Measurements from ENCODE around the gene PPM1A. TPM values are rescaled to one million over a fixed set of nuclear protein-coding genes. Genes with fewer than 3 reads are reported as not detected.
A peak's percentile ranks its signal among the peaks of the same experiment; 100 is the strongest.

PPM1A gene
- polyA plus RNA-seq, 3 donors, result 64.2 to 82.6 (median 76.0) TPM

- no peak for DNase-seq (ENCODE audit: extremely low read depth in 1 of 11, low read depth in 9 of 11, low spot score in 4 of 11)
Measured at GRCh38 chr14:60217713-60218112, 31.3 kb upstream of the PPM1A start.

DNA sequence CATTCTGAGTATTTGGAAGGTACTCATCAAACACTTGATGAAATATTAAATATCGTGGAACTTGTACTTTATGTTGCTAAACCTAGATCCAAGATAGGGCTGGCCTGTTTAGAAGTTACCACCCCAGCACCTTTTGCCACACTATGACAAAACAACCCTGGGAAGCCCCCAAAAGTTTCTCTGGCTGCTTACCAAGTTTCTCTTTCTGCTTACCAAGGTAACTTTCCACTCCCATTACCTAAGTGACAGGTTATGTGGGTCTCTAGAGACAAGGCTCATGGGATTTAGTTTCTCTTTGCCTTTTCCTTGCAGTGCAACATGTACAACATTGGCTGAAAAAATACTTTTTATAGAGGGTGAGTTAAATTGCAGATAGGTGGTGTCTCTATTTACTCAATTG, 28.9 kb upstream of the PPM1A start:
- DNase-seq (ENCODE audit: extremely low read depth in 1 of 11, low read depth in 9 of 11, low spot score in 4 of 11), result no peak

DNA sequence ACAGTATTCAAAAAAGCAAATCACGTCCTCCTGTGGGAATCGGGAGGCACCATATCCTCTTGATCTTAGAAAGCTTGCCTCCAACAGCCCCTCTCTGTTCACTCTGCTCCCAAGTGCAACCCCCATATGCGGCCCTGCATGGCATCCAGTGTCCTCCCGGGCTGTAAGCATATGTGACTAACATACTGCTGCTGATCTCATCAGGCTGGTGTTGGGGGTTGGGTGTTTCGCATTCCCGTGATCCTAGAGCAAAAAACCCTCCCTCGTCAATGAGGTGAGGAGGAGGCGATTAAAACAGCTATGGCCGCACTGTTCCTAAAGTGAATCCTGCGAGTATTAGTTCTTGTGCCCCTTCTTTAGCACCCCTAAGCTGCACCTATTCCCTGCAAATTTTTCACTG, 28.1 kb upstream of the PPM1A start:
- no peak for DNase-seq (ENCODE audit: extremely low read depth in 1 of 11, low read depth in 9 of 11, low spot score in 4 of 11)

- no peak for DNase-seq (ENCODE audit: extremely low read depth in 1 of 11, low read depth in 9 of 11, low spot score in 4 of 11)
Measured at GRCh38 chr14:60221457-60221856, 27.6 kb upstream of the PPM1A start.

DNA sequence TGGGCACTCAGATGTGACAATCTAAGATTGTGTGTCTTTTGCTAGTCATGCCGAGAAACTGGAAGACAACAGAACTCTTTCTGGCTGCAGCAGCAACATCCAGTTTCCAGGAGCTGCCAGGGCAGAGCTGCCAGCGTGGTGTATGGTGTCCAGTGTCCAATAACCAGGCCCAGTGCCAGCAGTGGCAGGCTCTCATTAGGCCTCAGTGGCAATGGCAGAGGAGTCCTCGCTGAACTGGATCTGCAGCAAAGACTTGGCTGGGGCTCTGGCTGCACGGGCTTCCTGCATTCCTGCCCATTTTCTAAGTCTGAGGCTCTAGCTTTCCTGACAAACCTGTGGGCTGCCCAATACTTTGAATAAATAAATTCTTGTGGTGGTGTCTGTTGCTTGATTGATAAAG, 26.2 kb upstream of the PPM1A start:
- no peak for DNase-seq (ENCODE audit: extremely low read depth in 1 of 11, low read depth in 9 of 11, low spot score in 4 of 11)

- DNase-seq (ENCODE audit: extremely low read depth in 1 of 11, low read depth in 9 of 11, low spot score in 4 of 11), result no peak
Measured at GRCh38 chr14:60225265-60225664, 23.8 kb upstream of the PPM1A start.

GRCh38 chr14:60226298-60226697, 22.7 kb upstream of the PPM1A start:
- no peak for DNase-seq (ENCODE audit: extremely low read depth in 1 of 11, low read depth in 9 of 11, low spot score in 4 of 11)

DNA sequence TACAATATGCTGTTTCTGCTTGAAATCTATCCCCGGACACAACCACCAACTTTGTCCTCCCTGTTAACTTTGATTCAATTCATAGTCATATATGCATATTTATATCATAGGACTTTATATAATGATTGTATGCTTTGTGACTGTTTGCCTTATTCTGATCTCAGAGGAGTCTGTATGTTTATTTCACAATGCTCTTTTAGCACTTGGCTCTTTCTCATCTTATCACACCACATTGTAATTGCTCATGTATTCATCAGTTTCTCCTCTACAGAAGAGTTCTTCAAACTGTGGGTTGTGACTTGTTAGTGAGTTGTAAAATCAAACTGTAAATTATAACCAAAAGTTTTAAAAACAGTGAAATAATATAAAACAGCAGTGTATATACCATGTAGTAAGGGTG, 21.7 kb upstream of the PPM1A start:
- no peak for DNase-seq (ENCODE audit: extremely low read depth in 1 of 11, low read depth in 9 of 11, low spot score in 4 of 11)

GRCh38 chr14:60229614-60230013, 19.4 kb upstream of the PPM1A start:
- DNase-seq (ENCODE audit: extremely low read depth in 1 of 11, low read depth in 9 of 11, low spot score in 4 of 11), result no peak

DNA sequence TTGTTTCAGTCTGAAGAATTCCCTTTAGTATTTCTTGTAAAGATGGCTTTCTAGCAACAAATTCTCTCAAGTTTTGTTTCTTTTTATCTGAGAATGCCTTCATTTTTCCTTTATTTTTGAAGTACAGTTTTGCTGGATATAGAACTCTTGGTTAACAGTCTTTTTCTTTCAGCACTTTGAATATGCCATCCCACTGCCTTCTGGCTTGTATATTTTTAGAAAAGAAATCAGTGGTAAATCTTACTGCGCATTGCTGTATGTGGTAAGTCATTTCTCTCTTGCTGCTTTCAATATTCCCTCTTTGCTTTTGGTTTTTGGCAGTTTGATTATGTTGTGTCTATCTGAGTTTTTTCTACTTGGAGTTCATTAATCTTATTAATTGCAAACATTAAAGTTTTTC, 16.8 kb upstream of the PPM1A start:
- no peak for DNase-seq (ENCODE audit: extremely low read depth in 1 of 11, low read depth in 9 of 11, low spot score in 4 of 11)

DNA sequence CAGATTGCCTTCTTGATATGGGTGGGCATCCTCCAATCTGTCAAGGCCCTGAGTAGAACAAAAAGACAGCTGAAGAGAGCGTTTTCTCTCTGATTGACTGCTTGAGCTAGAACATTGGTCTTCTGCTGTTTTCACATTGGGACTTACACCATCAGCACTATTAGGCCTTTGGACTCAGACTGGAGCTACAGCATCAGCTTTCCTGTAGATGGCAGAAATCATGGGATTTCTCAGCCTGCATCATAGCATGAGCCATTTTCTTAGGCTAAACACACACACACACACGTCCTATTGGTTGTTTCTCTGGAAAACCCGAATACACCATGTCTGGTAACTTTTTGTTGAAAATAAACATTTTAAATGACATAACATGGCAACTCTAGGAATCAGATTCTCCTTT, 15.8 kb upstream of the PPM1A start:
- DNase-seq (ENCODE audit: extremely low read depth in 1 of 11, low read depth in 9 of 11, low spot score in 4 of 11), result no peak

DNA sequence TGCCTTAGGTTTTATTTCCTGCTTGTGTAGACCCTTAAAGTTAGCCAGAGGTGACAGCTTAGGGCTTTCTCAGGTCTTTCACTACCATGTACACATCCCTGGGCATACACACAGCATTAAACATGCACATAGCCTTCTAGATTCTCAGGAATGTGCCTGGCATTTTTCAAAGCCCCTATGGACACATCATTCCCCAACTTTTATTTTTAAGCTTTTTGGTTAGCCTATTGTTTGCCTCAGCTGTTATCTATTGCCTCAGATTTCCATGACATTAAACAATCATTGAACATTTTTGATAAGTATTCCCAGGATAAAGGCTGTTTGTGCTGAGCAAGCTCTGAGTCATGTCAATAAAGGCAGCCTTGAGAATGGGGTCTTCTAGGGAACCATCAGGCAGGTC, 15.1 kb upstream of the PPM1A start:
- DNase-seq (ENCODE audit: extremely low read depth in 1 of 11, low read depth in 9 of 11, low spot score in 4 of 11), result no peak

DNA sequence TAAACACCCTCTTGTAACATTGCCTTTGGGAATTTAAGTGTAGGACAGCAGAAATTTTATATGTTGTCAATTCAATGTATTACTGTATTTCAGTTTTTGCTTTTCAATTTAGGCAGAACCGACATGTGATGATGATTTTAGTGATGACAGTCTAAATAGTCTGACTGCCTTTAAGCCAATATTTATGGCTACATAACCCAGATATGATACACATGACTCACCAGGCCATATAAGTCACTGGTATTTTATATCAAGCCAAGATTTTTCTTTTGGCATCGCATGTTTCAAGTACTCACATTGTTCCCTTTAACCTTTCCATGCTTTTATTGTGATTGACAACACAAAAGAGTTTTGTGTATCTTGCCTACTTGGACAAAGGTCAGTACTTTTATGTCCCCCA, 13.6 kb upstream of the PPM1A start:
- DNase-seq (ENCODE audit: extremely low read depth in 1 of 11, low read depth in 9 of 11, low spot score in 4 of 11), result no peak

DNA sequence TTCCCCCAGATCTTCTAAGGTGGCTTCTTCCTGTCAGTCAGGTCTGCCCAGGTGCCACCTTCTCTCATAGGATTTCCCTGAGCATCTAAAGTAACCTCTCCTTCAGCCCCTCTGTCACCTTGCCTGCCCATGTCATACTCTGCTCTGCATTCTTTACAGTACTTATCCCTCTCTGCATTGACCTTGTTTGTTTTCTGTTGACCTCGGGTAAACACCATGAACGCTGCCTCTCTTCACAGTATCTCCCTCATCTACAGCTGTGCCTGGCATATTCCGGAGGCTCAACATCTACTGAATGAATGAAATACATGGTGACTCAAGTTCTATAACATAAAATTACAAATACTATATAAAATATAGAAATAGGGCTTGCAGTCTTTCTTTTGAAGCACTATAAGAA, 10.1 kb upstream of the PPM1A start:
- no peak for DNase-seq (ENCODE audit: extremely low read depth in 1 of 11, low read depth in 9 of 11, low spot score in 4 of 11)

GRCh38 chr14:60240139-60240856, 8.7 kb upstream of the PPM1A start:
- no peak for DNase-seq (ENCODE audit: extremely low read depth in 1 of 11, low read depth in 9 of 11, low spot score in 4 of 11)

DNA sequence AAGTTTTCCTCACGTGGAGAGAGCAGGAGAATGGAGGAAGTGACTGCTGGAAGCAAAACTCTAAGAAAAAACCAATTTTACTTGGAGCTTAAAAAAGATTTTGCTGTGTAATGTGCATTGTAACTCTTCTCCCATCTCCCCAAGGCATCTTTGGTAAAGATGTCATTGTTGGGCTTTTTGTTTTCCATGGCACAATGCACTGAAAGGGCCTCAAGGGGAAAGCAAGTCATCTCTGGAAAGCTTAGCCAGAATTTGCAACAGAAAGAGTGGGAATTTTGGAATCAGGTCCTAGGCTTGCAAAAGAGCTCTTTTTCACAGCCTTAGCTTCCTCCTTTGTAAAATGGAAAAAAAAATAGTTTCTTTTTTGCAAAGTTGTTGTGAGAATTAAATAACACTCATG, 7.9 kb upstream of the PPM1A start:
- no peak for DNase-seq (ENCODE audit: extremely low read depth in 1 of 11, low read depth in 9 of 11, low spot score in 4 of 11)

- no peak for DNase-seq (ENCODE audit: extremely low read depth in 1 of 11, low read depth in 9 of 11, low spot score in 4 of 11)
Measured at GRCh38 chr14:60242429-60242828, 6.6 kb upstream of the PPM1A start.

DNA sequence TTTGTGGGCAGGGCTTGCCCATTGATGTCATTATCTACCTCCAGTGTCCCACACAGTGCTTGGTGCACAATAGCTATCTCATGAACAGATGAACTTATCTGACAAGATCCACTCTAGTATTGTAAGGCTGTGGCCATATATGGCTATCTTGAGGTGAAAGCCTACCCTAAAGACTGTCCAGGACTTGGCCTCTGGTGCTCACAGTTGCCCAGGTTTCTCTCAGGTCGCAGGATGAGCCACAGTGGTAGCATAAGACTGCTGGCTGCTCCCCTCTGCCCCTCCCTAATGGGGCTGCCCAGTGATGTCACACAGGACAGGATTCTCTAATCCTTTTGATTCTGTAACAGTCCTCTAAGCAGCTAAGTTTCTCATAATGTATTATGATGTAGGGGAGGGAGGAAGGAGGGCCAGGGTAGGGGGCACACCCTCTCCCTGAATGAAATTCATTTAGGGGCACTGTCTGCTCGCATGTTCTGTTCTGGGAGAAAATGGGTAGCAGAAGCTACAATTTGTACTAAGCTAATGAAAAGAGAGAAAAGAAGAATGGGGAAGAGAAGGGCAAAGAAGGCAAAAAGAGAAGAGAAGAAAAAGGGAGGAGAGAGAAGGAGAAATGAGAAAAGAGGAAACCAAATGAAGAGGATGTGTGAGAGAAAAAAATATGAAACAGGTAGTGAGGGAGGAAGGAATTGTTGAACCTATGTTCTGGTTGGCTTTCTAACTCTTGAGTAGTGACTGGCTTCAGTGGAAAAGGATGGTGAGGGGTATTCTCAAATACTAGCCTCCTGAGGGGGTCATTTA, 3.4 kb upstream of the PPM1A start:
- no peak for DNase-seq (ENCODE audit: extremely low read depth in 1 of 11, low read depth in 9 of 11, low spot score in 4 of 11)

GRCh38 chr14:60247994-60248696, 876 bp upstream of the PPM1A start:
- DNase-seq (ENCODE audit: extremely low read depth in 1 of 11, low read depth in 9 of 11, low spot score in 4 of 11), result peak; percentile 81 to 96 (median 90)

Data from renal cortex interstitium (tissue), 11 donors.